ENCODE measurements around the gene ACTL7B. TPM values are rescaled to one million over a fixed set of nuclear protein-coding genes. Genes with fewer than 3 reads are reported as not detected.
"Not testable (repeated sequence)": the region's sequence is repeated elsewhere in the genome, so short reads cannot be mapped to it uniquely, and the experiment has no call there.

ACTL7B gene
- polyA plus RNA-seq, 1 donor: not detected

- DNase-seq: no peak
These were observed 13.0 kb downstream of the ACTL7B start for GRCh38 chr9:108842610-108843295.

- not testable (repeated sequence) for DNase-seq
These were observed 16.2 kb downstream of the ACTL7B start for GRCh38 chr9:108839561-108839960.

- no peak for DNase-seq
These were observed 17.8 kb downstream of the ACTL7B start for GRCh38 chr9:108838017-108838416.

GRCh38 chr9:108837530-108837929 is 18.3 kb downstream of the ACTL7B start:
- DNase-seq: no peak

- DNase-seq: no peak
These were observed 19.0 kb downstream of the ACTL7B start for GRCh38 chr9:108836781-108837180.

GRCh38 chr9:108836319-108836718 is 19.5 kb downstream of the ACTL7B start:
- no peak for DNase-seq

- no peak for DNase-seq
These were observed 20.0 kb downstream of the ACTL7B start for GRCh38 chr9:108835831-108836230.

- no peak for DNase-seq
These were observed 20.7 kb downstream of the ACTL7B start for GRCh38 chr9:108834959-108835665.

- DNase-seq: no peak
These were observed 23.6 kb downstream of the ACTL7B start for GRCh38 chr9:108832179-108832500.

- DNase-seq: no peak
These were observed 24.1 kb downstream of the ACTL7B start for GRCh38 chr9:108831496-108832178.

- no peak for DNase-seq
These were observed 25.5 kb downstream of the ACTL7B start for GRCh38 chr9:108830272-108830671.

GRCh38 chr9:108823829-108824228 is 32.0 kb downstream of the ACTL7B start:
- no peak for DNase-seq

GRCh38 chr9:108816037-108816436 is 39.7 kb downstream of the ACTL7B start:
- no peak for DNase-seq

GRCh38 chr9:108815156-108815555 is 40.6 kb downstream of the ACTL7B start:
- DNase-seq: no peak

- DNase-seq: no peak
These were observed 41.7 kb downstream of the ACTL7B start for GRCh38 chr9:108813951-108814601.

- no peak for DNase-seq
These were observed 43.3 kb downstream of the ACTL7B start for GRCh38 chr9:108812396-108813025.

GRCh38 chr9:108811944-108812343 is 43.8 kb downstream of the ACTL7B start:
- no peak for DNase-seq

GRCh38 chr9:108809269-108809668 is 46.5 kb downstream of the ACTL7B start:
- DNase-seq: no peak

All from hindlimb muscle (tissue), 1 donor.